Iris pigment epithelial cell (primary cell): ENCODE results near the gene RPUSD4.
"Not testable (repeated sequence)": the region's sequence is repeated elsewhere in the genome, so short reads cannot be mapped to it uniquely, and the experiment has no call there.

ENCODE experiments used
- DNase-seq: peaks from one replicate; pipeline ENCODE4 v3.0.0-alpha.2; 2011; ENCODE audit warnings: low read depth

RPUSD4 gene

GRCh38 chr11:126211236-126212088 lies at the start of gene RPUSD4, which contains the start of gene FAM118B:
TSS of gene RPUSD4 (minus strand) at chr11:126211650. CDS start at chr11:126211638, 12 bp downstream.
TSS of gene FAM118B (plus strand) at chr11:126211782. CDS start at chr11:126235002, 23,220 bp downstream.
- DNase-seq = peak; percentile 98

GRCh38 chr11:126257764-126258163 lies 46.3 kb upstream of the RPUSD4 start:
- peak; percentile 73 for DNase-seq

- no peak for DNase-seq
These were observed 45.7 kb upstream of the RPUSD4 start for GRCh38 chr11:126257144-126257543.

- no peak for DNase-seq
These were observed 44.8 kb upstream of the RPUSD4 start for GRCh38 chr11:126256216-126256615.

- DNase-seq = not testable (repeated sequence)
These were observed 44.1 kb upstream of the RPUSD4 start for GRCh38 chr11:126255507-126255906.

GRCh38 chr11:126254819-126255218 lies 43.4 kb upstream of the RPUSD4 start:
- DNase-seq = no peak

GRCh38 chr11:126253265-126253664 lies 41.8 kb upstream of the RPUSD4 start:
- DNase-seq = no peak

- DNase-seq = peak; percentile 60
These were observed 35.2 kb upstream of the RPUSD4 start for GRCh38 chr11:126246636-126247035.

GRCh38 chr11:126233391-126233790 lies 21.9 kb upstream of the RPUSD4 start:
- peak; percentile 93 for DNase-seq

- no peak for DNase-seq
These were observed 21.2 kb upstream of the RPUSD4 start for GRCh38 chr11:126232683-126233082.

- peak; percentile 75 for DNase-seq
These were observed 20.4 kb upstream of the RPUSD4 start for GRCh38 chr11:126231725-126232459.

- peak; percentile 26 for DNase-seq
These were observed 18.5 kb upstream of the RPUSD4 start for GRCh38 chr11:126229858-126230540.

- no peak for DNase-seq
These were observed 15.1 kb upstream of the RPUSD4 start for GRCh38 chr11:126226334-126227084.

GRCh38 chr11:126225295-126225665 lies 13.8 kb upstream of the RPUSD4 start:
- DNase-seq = no peak

- no peak for DNase-seq
These were observed 13.3 kb upstream of the RPUSD4 start for GRCh38 chr11:126224647-126225294.

- no peak for DNase-seq
These were observed 8.1 kb upstream of the RPUSD4 start for GRCh38 chr11:126219547-126219946.

- no peak for DNase-seq
These were observed 6.0 kb upstream of the RPUSD4 start for GRCh38 chr11:126217491-126217890.

- no peak for DNase-seq
These were observed 5.3 kb upstream of the RPUSD4 start for GRCh38 chr11:126216526-126217305.

GRCh38 chr11:126214841-126215240 lies 3.4 kb upstream of the RPUSD4 start:
- DNase-seq = no peak

GRCh38 chr11:126214441-126214840 lies 3.0 kb upstream of the RPUSD4 start:
- no peak for DNase-seq
